ENCODE results near the gene SCD.

The SCD gene

GRCh38 chr10:100319707-100320402 is 27.2 kb upstream of the SCD start:
- no peak overlapping the region for H3K27ac ChIP-seq (ENCODE audit: low read depth, low read length)
- H3K9ac ChIP-seq (ENCODE audit: low read length), result no peak overlapping the region
- peaks cover 5% of the 10 kb centered on the region; the same call in 1 of the 2 replicates for H3K4me1 ChIP-seq (ENCODE audit: control insufficient read depth, insufficient read depth, low read length)
- H3K9me3 ChIP-seq (ENCODE audit: control insufficient read depth, insufficient read depth, low read depth, low read length), result no peaks in the 10 kb centered on the region
- no peak overlapping the region for H3K4me3 ChIP-seq (ENCODE audit: low read depth, low read length)
- no peaks in the 10 kb centered on the region for H3K36me3 ChIP-seq (ENCODE audit: control insufficient read depth, insufficient read depth, low read length)
- peaks cover 10% of the 10 kb centered on the region; the same call in 1 of the 2 replicates for H3K27me3 ChIP-seq (ENCODE audit: control insufficient read depth, insufficient read depth, low read length)

GRCh38 chr10:100325158-100325557 is 21.9 kb upstream of the SCD start:
- H3K4me1 ChIP-seq (ENCODE audit: control insufficient read depth, insufficient read depth, low read length), result no peaks in the 10 kb centered on the region
- H3K4me3 ChIP-seq (ENCODE audit: low read depth, low read length), result no peak overlapping the region
- H3K27me3 ChIP-seq (ENCODE audit: control insufficient read depth, insufficient read depth, low read length), result peaks cover 42% of the 10 kb centered on the region
- H3K9ac ChIP-seq (ENCODE audit: low read length), result no peak overlapping the region
- no peaks in the 10 kb centered on the region for H3K36me3 ChIP-seq (ENCODE audit: control insufficient read depth, insufficient read depth, low read length)
- H3K27ac ChIP-seq (ENCODE audit: low read depth, low read length), result no peak overlapping the region
- H3K9me3 ChIP-seq (ENCODE audit: control insufficient read depth, insufficient read depth, low read depth, low read length), result no peaks in the 10 kb centered on the region

GRCh38 chr10:100327007-100327717 is 19.9 kb upstream of the SCD start:
- Histone ChIP-seq H3K4me1 (ENCODE audit: control insufficient read depth, insufficient read depth, low read length) (no peaks in the 10 kb centered on the region), H3K27ac (ENCODE audit: low read depth, low read length) (no peak overlapping the region), H3K27me3 (ENCODE audit: control insufficient read depth, insufficient read depth, low read length) (peaks cover 39% of the 10 kb centered on the region), H3K36me3 (ENCODE audit: control insufficient read depth, insufficient read depth, low read length) (no peaks in the 10 kb centered on the region), H3K9me3 (ENCODE audit: control insufficient read depth, insufficient read depth, low read depth, low read length) (no peaks in the 10 kb centered on the region), H3K9ac (ENCODE audit: low read length) (no peak overlapping the region), H3K4me3 (ENCODE audit: low read depth, low read length) (no peak overlapping the region)

- H3K9me3 ChIP-seq (ENCODE audit: control insufficient read depth, insufficient read depth, low read depth, low read length), result no peaks in the 10 kb centered on the region
- peaks cover 39% of the 10 kb centered on the region for H3K27me3 ChIP-seq (ENCODE audit: control insufficient read depth, insufficient read depth, low read length)
- H3K27ac ChIP-seq (ENCODE audit: low read depth, low read length), result no peak overlapping the region
- H3K4me1 ChIP-seq (ENCODE audit: control insufficient read depth, insufficient read depth, low read length), result no peaks in the 10 kb centered on the region
- H3K4me3 ChIP-seq (ENCODE audit: low read depth, low read length), result no peak overlapping the region
- no peak overlapping the region for H3K9ac ChIP-seq (ENCODE audit: low read length)
- no peaks in the 10 kb centered on the region for H3K36me3 ChIP-seq (ENCODE audit: control insufficient read depth, insufficient read depth, low read length)
These were observed 19.4 kb upstream of the SCD start for GRCh38 chr10:100327718-100328009.

- peaks cover 39% of the 10 kb centered on the region for H3K27me3 ChIP-seq (ENCODE audit: control insufficient read depth, insufficient read depth, low read length)
- H3K4me1 ChIP-seq (ENCODE audit: control insufficient read depth, insufficient read depth, low read length), result no peaks in the 10 kb centered on the region
- H3K9ac ChIP-seq (ENCODE audit: low read length), result no peak overlapping the region
- no peak overlapping the region for H3K4me3 ChIP-seq (ENCODE audit: low read depth, low read length)
- no peak overlapping the region for H3K27ac ChIP-seq (ENCODE audit: low read depth, low read length)
- H3K9me3 ChIP-seq (ENCODE audit: control insufficient read depth, insufficient read depth, low read depth, low read length), result no peaks in the 10 kb centered on the region
- no peaks in the 10 kb centered on the region for H3K36me3 ChIP-seq (ENCODE audit: control insufficient read depth, insufficient read depth, low read length)
These were observed 18.8 kb upstream of the SCD start for GRCh38 chr10:100328198-100328597.

GRCh38 chr10:100330079-100330478 is 17.0 kb upstream of the SCD start, which contains the start of gene PKD2L1:
PKD2L1 (minus strand) TSS chr10:100330228; CDS start chr10:100330103, 125 bp downstream.
- H3K9me3 ChIP-seq (ENCODE audit: control insufficient read depth, insufficient read depth, low read depth, low read length), result no peaks in the 10 kb centered on the region
- peaks cover 44% of the 10 kb centered on the region for H3K27me3 ChIP-seq (ENCODE audit: control insufficient read depth, insufficient read depth, low read length)
- H3K27ac ChIP-seq (ENCODE audit: low read depth, low read length), result no peak within 1 kb of the TSS
- H3K4me3 ChIP-seq (ENCODE audit: low read depth, low read length), result no peak within 1 kb of the TSS
- no peak within 1 kb of the TSS for H3K9ac ChIP-seq (ENCODE audit: low read length)
- no peaks in the 10 kb centered on the region for H3K4me1 ChIP-seq (ENCODE audit: control insufficient read depth, insufficient read depth, low read length)
- no peaks in the 10 kb centered on the region for H3K36me3 ChIP-seq (ENCODE audit: control insufficient read depth, insufficient read depth, low read length)

- no peaks in the 10 kb centered on the region for H3K9me3 ChIP-seq (ENCODE audit: control insufficient read depth, insufficient read depth, low read depth, low read length)
These were observed 13.9 kb upstream of the SCD start for GRCh38 chr10:100333106-100333505.

GRCh38 chr10:100333661-100334440 is 13.2 kb upstream of the SCD start:
- Histone ChIP-seq H3K36me3 (ENCODE audit: control insufficient read depth, insufficient read depth, low read length) (no peaks in the 10 kb centered on the region), H3K4me3 (ENCODE audit: low read depth, low read length) (no peak overlapping the region), H3K4me1 (ENCODE audit: control insufficient read depth, insufficient read depth, low read length) (no peaks in the 10 kb centered on the region), H3K27ac (ENCODE audit: low read depth, low read length) (no peak overlapping the region), H3K9ac (ENCODE audit: low read length) (no peak overlapping the region), H3K27me3 (ENCODE audit: control insufficient read depth, insufficient read depth, low read length) (peaks cover 19% of the 10 kb centered on the region; the same call in 1 of the 2 replicates), H3K9me3 (ENCODE audit: control insufficient read depth, insufficient read depth, low read depth, low read length) (no peaks in the 10 kb centered on the region)

More at GRCh38 chr10:100333106-100333505, 13.9 kb upstream of the SCD start:
- H3K4me3 ChIP-seq (ENCODE audit: low read depth, low read length), result no peak overlapping the region
- no peak overlapping the region for H3K27ac ChIP-seq (ENCODE audit: low read depth, low read length)
- no peaks in the 10 kb centered on the region for H3K4me1 ChIP-seq (ENCODE audit: control insufficient read depth, insufficient read depth, low read length)
- peaks cover 22% of the 10 kb centered on the region for H3K27me3 ChIP-seq (ENCODE audit: control insufficient read depth, insufficient read depth, low read length)
- H3K9ac ChIP-seq (ENCODE audit: low read length), result no peak overlapping the region
- no peaks in the 10 kb centered on the region for H3K36me3 ChIP-seq (ENCODE audit: control insufficient read depth, insufficient read depth, low read length)

GRCh38 chr10:100334762-100335161 is 12.3 kb upstream of the SCD start:
- H3K9ac ChIP-seq (ENCODE audit: low read length), result no peak overlapping the region
- no peaks in the 10 kb centered on the region for H3K36me3 ChIP-seq (ENCODE audit: control insufficient read depth, insufficient read depth, low read length)
- no peaks in the 10 kb centered on the region for H3K9me3 ChIP-seq (ENCODE audit: control insufficient read depth, insufficient read depth, low read depth, low read length)
- no peak overlapping the region for H3K27ac ChIP-seq (ENCODE audit: low read depth, low read length)
- H3K4me3 ChIP-seq (ENCODE audit: low read depth, low read length), result no peak overlapping the region
- H3K4me1 ChIP-seq (ENCODE audit: control insufficient read depth, insufficient read depth, low read length), result no peaks in the 10 kb centered on the region; the same call in 1 of the 2 replicates
- H3K27me3 ChIP-seq (ENCODE audit: control insufficient read depth, insufficient read depth, low read length), result peaks cover 10% of the 10 kb centered on the region; the same call in 1 of the 2 replicates

GRCh38 chr10:100338434-100339036 is 8.5 kb upstream of the SCD start:
- Histone ChIP-seq H3K4me1 (ENCODE audit: control insufficient read depth, insufficient read depth, low read length) (peaks cover 18% of the 10 kb centered on the region; the same call in 1 of the 2 replicates), H3K9ac (ENCODE audit: low read length) (no peak overlapping the region), H3K27me3 (ENCODE audit: control insufficient read depth, insufficient read depth, low read length) (peaks cover 6% of the 10 kb centered on the region; the same call in 1 of the 2 replicates), H3K9me3 (ENCODE audit: control insufficient read depth, insufficient read depth, low read depth, low read length) (no peaks in the 10 kb centered on the region), H3K4me3 (ENCODE audit: low read depth, low read length) (no peak overlapping the region), H3K36me3 (ENCODE audit: control insufficient read depth, insufficient read depth, low read length) (no peaks in the 10 kb centered on the region), H3K27ac (ENCODE audit: low read depth, low read length) (no peak overlapping the region)
